Effector memory CD4-positive, alpha-beta T cell (primary cell): ENCODE data around the gene METTL25B.

ENCODE experiments used
- DNase-seq, 3 donors: peaks; one replicate each; pipeline ENCODE4 v3.0.0-alpha.2; 2020
- H3K27ac ChIP-seq: 2 replicates; pipeline ENCODE4 v1.7.0; 2013; ENCODE audit warnings: mild to moderate bottlenecking, low read length, moderate library complexity; ENCODE audit not compliant: insufficient read depth, poor library complexity, severe bottlenecking
- H3K27me3 ChIP-seq: replicated peaks from 2 replicates; pipeline ENCODE4 v1.7.0; 2013; ENCODE audit warnings: mild to moderate bottlenecking, low read length; ENCODE audit not compliant: insufficient read depth, control insufficient read depth, poor library complexity, severe bottlenecking
- H3K36me3 ChIP-seq: 2 replicates; pipeline ENCODE4 v1.7.0; 2013; ENCODE audit warnings: mild to moderate bottlenecking, low read length, moderate library complexity; ENCODE audit not compliant: control insufficient read depth, insufficient read depth
- H3K4me1 ChIP-seq: 2 replicates; pipeline ENCODE4 v1.7.0; 2013; ENCODE audit warnings: low read length, mild to moderate bottlenecking; ENCODE audit not compliant: control insufficient read depth, insufficient read depth, poor library complexity, severe bottlenecking
- H3K4me3 ChIP-seq: 2 replicates; pipeline ENCODE4 v1.7.0; 2013; ENCODE audit warnings: low read length, low read depth, mild to moderate bottlenecking; ENCODE audit not compliant: insufficient read depth, poor library complexity, severe bottlenecking
- H3K9me3 ChIP-seq: 2 replicates; pipeline ENCODE4 v1.7.0; 2013; ENCODE audit warnings: mild to moderate bottlenecking, low read length, moderate library complexity; ENCODE audit not compliant: control insufficient read depth

METTL25B gene

DNA sequence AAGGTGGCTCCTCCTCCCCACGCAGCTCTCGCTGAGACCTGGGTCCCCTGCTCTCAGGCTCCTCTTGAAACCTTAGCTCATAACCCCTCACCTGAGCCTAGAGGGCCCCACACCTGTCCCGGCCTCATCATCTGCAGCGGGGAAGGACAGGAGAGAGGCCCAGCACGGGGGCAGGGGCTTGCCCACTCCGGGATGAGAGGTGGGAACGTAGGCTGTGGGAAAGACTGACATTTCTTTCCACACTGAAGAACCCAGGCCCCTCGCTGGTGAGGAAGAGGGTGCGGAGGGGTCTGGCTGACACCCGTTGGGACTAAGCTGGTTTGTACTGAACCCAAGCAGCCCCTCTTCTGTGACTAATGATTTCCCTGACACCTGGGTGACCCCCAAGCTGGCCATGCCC is 37.1 kb upstream of the METTL25B start:
- DNase-seq: no peak
- Histone ChIP-seq H3K27ac (no peak overlapping the region), H3K9me3 (no peaks in the 10 kb centered on the region), H3K36me3 (no peaks in the 10 kb centered on the region), H3K4me3 (no peak overlapping the region), H3K4me1 (peaks cover 16% of the 10 kb centered on the region), H3K27me3 (peaks cover 43% of the 10 kb centered on the region)

DNA sequence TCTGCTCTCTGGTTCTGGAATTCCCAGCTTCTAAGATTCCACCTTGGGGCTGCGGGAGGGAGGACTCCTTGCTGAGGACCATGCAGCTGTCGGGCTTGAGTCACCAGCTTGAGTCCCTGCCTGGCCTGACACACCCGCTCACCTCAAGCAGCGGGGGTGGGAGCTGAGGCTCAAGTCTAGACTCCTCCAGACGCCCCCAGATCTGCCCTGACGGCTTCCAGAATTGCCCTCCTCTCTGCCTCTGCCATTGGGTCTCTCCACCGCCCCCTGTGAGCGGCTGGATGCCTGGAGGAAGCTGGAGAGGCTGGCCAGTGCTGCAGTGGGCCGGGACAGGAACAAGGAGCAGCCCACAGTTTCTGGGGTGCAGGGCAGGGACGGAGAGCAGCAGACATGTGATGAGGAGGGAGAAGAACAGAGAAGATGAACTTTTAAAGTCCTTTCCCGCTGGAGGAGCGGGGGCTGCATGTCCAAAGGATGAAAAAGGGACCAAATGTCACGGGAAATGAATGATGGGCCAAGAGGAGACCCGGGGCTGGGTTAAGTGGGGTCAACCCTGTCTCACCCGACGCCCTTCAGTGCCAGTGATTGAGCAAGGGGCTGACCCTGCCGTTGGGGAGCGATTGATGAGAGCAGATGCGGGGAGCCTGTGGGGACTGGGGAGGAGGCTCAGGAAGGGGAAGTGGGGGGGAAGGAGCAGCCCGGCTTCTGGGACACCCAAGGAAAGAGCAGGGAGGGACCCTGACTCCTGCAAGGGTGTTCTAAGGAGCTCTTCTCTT is 36.4 kb upstream of the METTL25B start:
- H3K9me3 ChIP-seq: no peaks in the 10 kb centered on the region
- H3K27me3 ChIP-seq: peaks cover 43% of the 10 kb centered on the region
- no peak for DNase-seq
- no peak overlapping the region for H3K27ac ChIP-seq
- H3K4me1 ChIP-seq: peaks cover 16% of the 10 kb centered on the region
- no peaks in the 10 kb centered on the region for H3K36me3 ChIP-seq
- H3K4me3 ChIP-seq: no peak overlapping the region

DNA sequence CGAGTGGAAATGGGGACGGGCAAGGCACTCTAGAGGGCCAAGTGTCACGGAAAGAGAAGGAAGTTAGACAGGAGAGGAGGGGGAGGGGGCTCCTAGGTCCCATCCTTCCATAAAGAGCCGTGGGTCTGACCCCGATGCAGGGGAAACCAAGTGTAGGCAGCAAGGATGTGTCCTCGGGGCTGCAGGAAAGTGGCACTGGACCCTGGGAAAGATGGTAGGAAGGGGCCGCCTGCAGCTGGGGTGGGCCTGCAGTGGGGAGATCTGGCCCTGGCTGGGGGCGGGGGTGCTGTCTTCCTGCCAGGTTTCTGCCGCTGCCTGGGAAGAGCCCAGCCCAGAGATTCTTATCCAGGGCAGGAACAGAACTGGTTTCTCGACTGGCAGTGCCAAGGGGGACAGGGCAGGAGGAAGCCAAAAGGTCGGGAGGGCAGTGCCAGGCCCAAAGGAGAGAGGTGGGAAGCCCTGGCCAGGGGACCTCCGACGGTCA is 35.8 kb upstream of the METTL25B start:
- no peaks in the 10 kb centered on the region for H3K9me3 ChIP-seq
- no peak overlapping the region for H3K27ac ChIP-seq
- H3K27me3 ChIP-seq: peaks cover 43% of the 10 kb centered on the region
- H3K4me1 ChIP-seq: peaks cover 16% of the 10 kb centered on the region
- DNase-seq: no peak
- H3K36me3 ChIP-seq: no peaks in the 10 kb centered on the region
- no peak overlapping the region for H3K4me3 ChIP-seq

DNA sequence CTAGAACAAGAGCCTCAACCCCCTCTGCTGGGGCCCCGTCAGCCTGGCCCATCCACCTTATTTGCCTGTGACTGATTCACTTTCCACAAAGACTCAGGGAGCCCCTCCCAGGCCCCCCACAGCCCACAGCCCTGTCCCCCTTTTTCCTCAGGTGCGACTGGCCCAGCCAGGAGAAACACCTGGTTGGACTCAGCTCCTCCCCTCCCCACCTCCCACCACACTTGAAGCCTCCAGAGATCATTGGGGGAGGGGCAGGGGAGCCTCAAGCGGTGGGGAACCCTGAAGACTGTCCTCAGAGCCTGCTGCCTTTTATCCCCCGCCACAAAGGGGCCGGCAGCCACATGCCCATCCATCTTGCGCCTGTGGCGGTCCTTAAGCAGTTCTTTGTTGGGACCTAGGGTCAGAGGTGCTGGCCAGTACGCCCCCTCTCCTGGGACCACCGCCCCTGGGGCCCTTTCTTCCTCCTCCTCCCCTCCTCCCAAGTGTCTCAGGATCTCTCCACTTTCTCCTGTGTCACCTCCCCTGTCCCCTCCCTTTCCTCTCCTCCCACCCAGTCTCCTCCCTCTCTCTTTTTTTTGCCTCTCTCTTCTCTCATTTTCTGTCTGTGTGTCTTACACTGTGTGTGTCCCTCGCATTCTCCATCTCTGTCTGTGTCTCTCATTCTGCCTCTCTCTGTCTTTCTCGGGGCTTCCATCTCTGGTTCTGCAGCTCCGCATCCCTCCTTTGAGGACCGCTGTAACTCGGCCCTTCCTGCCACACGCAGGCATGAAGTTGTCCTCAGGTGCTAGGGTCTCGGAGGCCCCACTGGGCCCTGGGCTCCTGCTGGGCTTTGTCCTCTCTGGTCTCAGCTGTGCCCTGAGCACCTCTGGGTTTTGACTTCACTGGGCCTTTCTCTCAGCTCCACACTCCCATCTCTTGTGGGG is 35.1 kb upstream of the METTL25B start:
- H3K36me3 ChIP-seq: no peaks in the 10 kb centered on the region
- H3K27ac ChIP-seq: no peak overlapping the region
- no peak for DNase-seq
- peaks cover 43% of the 10 kb centered on the region for H3K27me3 ChIP-seq
- H3K4me3 ChIP-seq: no peak overlapping the region
- no peaks in the 10 kb centered on the region for H3K9me3 ChIP-seq
- H3K4me1 ChIP-seq: peaks cover 16% of the 10 kb centered on the region

DNA sequence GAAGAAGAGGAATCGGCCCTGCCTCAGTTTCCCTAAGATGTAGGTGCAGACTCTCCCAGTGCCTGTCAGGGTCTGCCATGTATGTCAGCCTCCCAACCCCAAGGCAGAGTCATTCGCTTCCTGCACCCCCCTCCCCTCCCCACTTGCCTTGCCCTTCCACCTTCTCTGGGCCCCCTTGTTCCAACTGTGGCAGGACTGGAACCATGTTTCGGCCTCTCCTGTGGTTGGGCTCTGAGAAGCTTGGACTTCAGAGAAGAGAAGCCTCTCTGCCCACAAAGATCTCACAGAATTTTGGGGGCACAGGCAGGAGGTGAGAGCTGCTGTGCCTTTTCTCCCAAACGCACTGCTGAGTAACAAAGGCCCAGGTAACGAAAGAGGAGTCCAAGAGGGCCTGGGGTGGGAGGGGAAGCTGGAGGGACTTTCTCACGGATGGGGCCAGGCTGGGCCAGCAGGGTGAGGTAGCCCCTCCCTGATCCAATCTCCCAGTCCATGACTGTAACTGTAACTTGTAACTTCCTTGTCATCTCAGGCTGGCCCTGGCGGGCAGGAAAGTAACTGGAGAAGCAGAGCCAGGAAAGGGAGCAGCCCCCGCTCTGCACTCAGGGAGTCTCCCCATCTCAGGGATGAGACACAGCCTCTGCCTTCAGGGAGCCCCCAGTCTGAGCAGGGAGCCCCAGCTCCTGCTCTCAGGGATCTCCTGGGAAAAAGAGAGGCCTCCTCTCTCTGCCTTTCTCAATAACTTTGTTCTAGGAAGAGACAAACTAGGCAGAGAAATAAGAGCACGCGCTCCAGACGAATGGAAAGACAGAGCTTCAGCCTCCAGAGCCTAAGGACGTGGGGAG is 34.2 kb upstream of the METTL25B start:
- DNase-seq: no peak
- H3K9me3 ChIP-seq: no peaks in the 10 kb centered on the region
- H3K4me3 ChIP-seq: no peak overlapping the region
- H3K27me3 ChIP-seq: peaks cover 43% of the 10 kb centered on the region
- H3K4me1 ChIP-seq: peaks cover 16% of the 10 kb centered on the region
- H3K36me3 ChIP-seq: no peaks in the 10 kb centered on the region
- H3K27ac ChIP-seq: no peak overlapping the region

DNA sequence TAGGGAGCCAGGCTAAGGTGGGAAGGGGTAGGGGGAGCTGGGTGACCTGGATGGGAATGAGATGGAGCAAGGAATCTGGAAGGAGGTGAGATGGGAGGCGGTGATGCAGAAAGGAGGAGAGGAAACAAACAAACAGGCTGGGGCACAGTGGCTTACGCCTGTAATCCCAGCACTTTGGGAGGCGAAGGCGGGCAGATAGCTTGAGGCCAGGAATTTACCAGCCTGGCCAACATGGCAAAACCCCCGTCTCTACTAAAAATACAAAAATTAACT is 33.6 kb upstream of the METTL25B start:
- no peak for DNase-seq
- Histone ChIP-seq H3K36me3 (no peaks in the 10 kb centered on the region), H3K27ac (no peak overlapping the region), H3K4me3 (no peak overlapping the region), H3K4me1 (peaks cover 10% of the 10 kb centered on the region), H3K27me3 (peaks cover 42% of the 10 kb centered on the region), H3K9me3 (no peaks in the 10 kb centered on the region)

DNA sequence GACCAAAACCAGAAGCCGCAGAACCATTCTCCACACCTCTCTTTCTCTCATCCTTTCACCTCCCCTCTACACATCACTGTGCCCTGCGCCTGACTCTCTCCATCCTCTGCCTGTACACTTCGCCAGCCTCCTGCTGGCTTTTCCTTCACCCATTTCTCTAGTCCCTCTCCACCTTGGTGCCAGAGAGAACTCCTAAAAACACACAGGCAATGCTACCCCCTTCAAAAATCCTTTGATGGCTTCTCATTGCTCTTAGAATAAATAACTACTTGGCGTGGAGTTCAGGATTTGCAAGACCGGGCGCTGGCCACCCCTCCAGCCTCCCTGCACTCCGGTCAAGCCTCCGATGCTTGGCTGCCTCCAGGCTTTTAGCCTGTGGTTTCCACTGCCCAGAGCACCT is 31.5 kb upstream of the METTL25B start:
- DNase-seq: no peak
- H3K36me3 ChIP-seq: no peaks in the 10 kb centered on the region
- H3K4me1 ChIP-seq: peaks cover 8% of the 10 kb centered on the region
- H3K27me3 ChIP-seq: peaks cover 21% of the 10 kb centered on the region
- no peaks in the 10 kb centered on the region for H3K9me3 ChIP-seq
- no peak overlapping the region for H3K27ac ChIP-seq
- no peak overlapping the region for H3K4me3 ChIP-seq

DNA sequence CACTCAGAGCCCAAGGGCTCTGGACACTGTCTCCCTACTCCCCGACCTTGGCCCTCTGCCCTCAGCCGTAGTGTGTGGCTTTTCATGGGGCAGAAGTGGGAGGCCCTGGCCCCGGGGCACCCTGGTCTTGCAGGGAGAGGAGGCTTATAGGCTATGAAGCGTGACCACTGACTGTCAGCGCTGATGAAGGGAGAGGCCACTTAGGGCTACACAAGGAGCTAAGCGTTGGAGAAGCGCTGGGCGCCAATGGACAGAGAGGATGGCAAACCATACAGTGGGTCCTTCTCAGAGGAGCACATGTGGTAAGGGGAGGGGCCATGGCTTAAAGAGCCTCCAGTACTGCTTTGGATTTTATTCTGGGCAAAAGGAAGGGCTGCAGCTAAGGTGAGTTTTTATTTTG is 30.8 kb upstream of the METTL25B start:
- no peak for DNase-seq
- Histone ChIP-seq H3K4me3 (no peak overlapping the region), H3K4me1 (peaks cover 8% of the 10 kb centered on the region), H3K36me3 (no peaks in the 10 kb centered on the region), H3K9me3 (no peaks in the 10 kb centered on the region), H3K27me3 (peaks cover 15% of the 10 kb centered on the region), H3K27ac (no peak overlapping the region)

DNA sequence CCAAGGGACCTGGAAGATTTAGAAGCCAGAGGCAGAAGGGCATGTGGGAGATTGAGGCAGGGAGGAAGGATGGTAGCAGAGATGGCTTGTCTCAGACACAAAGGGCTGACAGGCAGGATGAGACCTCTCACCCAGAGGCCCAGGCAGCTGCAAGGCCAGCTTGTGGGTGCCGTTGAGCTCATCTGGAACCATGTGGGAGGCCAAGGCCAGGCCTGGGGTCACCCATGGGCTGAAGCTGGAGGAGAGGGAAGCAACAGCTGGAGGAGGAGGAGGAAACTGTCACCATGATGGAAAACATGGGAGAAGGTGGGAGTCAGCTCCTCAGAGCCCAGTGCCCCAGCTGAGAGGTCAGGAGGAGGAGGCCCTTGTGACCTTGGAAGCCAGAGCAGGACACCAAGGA is 29.3 kb upstream of the METTL25B start:
- H3K4me1 ChIP-seq: no peaks in the 10 kb centered on the region
- DNase-seq: no peak
- H3K4me3 ChIP-seq: no peak overlapping the region
- H3K27me3 ChIP-seq: peaks cover 10% of the 10 kb centered on the region
- H3K27ac ChIP-seq: no peak overlapping the region
- H3K36me3 ChIP-seq: no peaks in the 10 kb centered on the region
- H3K9me3 ChIP-seq: no peaks in the 10 kb centered on the region
